ENCODE measurements around the gene TUBGCP2. TPM values are rescaled to one million over a fixed set of nuclear protein-coding genes. Genes with fewer than 3 reads are reported as not detected.

TUBGCP2 gene
- total and polyA plus RNA-seq, 2 of the 13 experiments (the other 11 are each of a cell fraction or from before 2014, with no cell fraction given): 21.3 to 34.5 TPM

DNA sequence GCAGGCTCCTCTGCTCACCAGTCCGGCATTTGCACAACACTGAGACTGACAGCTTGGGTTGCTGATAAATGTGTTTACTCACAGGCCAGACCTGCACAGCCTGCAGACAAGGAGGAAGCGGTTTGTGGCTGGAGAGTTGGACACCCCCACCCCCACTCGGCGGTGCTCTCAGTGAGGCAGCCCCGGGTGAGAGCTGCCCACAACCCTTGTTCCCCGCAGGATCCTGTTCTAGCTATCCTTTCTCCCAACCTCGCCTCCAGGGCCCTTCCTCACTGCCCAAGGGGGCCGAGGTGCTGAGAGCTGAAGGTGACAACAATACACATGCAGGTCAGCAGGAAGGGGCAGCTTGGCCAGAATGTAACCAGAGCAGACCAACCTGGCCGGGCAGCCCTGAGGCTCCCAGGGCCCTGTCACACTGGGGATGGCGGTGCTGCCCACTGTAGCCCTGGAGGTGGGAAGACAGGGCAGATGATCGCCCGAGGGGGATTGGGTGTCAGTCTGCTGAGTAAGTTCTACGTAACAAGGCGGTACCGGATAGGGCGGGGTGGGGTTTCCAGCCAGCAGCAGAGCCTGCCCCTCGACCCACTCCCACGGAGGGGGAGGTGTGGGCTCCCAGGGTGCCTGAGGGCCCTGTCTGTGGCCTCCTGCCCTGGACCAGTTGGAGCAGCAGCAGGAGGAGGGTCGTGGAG is 30.0 kb downstream of the TUBGCP2 start (continued):
- TF ChIP-seq ZNF891 (CRISPR knock-in tag; IDR thresholded peaks at IDR 0.05): 0 out of 2 replicates have a peak, but pooled peaks have one; percentile 24
- TF ChIP-seq, protein P1, sequence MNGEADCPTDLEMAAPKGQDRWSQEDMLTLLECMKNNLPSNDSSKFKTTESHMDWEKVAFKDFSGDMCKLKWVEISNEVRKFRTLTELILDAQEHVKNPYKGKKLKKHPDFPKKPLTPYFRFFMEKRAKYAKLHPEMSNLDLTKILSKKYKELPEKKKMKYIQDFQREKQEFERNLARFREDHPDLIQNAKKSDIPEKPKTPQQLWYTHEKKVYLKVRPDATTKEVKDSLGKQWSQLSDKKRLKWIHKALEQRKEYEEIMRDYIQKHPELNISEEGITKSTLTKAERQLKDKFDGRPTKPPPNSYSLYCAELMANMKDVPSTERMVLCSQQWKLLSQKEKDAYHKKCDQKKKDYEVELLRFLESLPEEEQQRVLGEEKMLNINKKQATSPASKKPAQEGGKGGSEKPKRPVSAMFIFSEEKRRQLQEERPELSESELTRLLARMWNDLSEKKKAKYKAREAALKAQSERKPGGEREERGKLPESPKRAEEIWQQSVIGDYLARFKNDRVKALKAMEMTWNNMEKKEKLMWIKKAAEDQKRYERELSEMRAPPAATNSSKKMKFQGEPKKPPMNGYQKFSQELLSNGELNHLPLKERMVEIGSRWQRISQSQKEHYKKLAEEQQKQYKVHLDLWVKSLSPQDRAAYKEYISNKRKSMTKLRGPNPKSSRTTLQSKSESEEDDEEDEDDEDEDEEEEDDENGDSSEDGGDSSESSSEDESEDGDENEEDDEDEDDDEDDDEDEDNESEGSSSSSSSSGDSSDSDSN (CRISPR knock-in tag; IDR thresholded peaks at IDR 0.05): peak; percentile 48; the same call in 1 of the 2 replicates
- no peak for TF ChIP-seq POLR2AphosphoS2 (IDR thresholded peaks at IDR 0.05; ENCODE audit: low read depth, low read length)
- TF ChIP-seq XBP1 (CRISPR knock-in tag; IDR thresholded peaks at IDR 0.05): no peak

DNA sequence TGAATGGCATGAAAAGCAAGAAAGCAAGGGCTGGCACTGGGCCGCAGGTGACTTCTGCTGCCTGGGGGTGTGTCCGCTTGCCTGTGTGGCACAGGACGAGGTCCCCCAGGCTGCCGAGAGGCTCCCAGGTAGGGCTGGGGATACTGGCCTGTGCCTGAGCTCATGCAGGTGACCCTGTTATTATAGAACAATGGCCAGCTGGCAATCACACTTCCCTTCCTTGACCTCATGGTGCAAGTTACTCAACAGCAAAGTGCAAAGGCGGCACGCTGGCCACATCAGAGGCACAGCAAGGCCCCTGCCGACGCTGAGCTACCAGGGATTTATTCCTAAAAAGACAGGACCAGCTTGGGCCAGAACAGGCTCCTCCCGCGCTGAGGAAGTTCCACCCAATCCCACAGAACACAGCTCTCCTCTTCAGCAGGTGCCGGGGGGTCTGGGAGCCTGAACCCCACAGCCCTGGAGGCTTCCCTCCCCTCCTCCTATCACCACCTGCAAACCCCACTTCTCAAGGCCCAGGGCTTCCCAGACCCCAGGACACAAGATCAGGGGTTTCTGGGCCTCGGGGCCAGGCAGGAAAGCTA is 30.6 kb downstream of the TUBGCP2 start:
- ChIA-PET CTCF (ENCODE audit: low intra/inter-chr PET ratio, low total read pairs) (no interaction called here), POLR2A (interaction anchor here (0.7 to 1.2 kb wide), 2 partner anchors 20 to 242 kb away, joined by 3 to 6 read pairs; no protein-coding TSS in a partner anchor)
- no TSS peak for BruUV-seq (replicated peaks)
- H3K4me2 ChIP-seq (ENCODE audit: low read depth, low read length): peak overlapping the region; percentile 60
- H3K36me3 ChIP-seq (replicated peaks in 1 of 2; ENCODE audit: control insufficient read depth in 1 of 2, insufficient read depth in 2 of 2, low read length in 2 of 2): peaks cover 11 to 22% of the 10 kb centered on the region in 2 experiments; a peak in 4 of 5 replicates
- peak overlapping the region; percentile 8 for H3K27ac ChIP-seq (ENCODE audit: extremely low read length, insufficient read depth, low read length)
- in situ Hi-C loops (cut with HindIII; ENCODE audit: extremely low pct_ligation_motif_present, low pct_unique_long_range_greater_than_20kb): no loop called here
- no peaks in the 10 kb centered on the region for H3K9me3 ChIP-seq (ENCODE audit: low read length)
- peak; percentile 39 for ATAC-seq
- peaks cover 7% of the 10 kb centered on the region; the same call in 1 of the 2 replicates for H4K20me1 ChIP-seq (ENCODE audit: insufficient read depth, low read length)
- WGBS (ENCODE audit: low lambda C conversion rate): no CpG with 5 or more reads among the region's 12 CpGs
- no peak overlapping the region for H3K9ac ChIP-seq (ENCODE audit: insufficient read depth, low read depth, low read length)
- peaks cover 0 to 21% of the 10 kb centered on the region in 2 experiments; a peak in 3 of 5 replicates for H3K27me3 ChIP-seq (ENCODE audit: control insufficient read depth in 1 of 2, insufficient read depth in 2 of 2, low read length in 2 of 2)
- peak; percentile 44 for FAIRE-seq
- H3K4me1 ChIP-seq (ENCODE audit: insufficient read depth, low read length): peaks cover 23% of the 10 kb centered on the region
- H2AFZ ChIP-seq (ENCODE audit: low read length): no peak overlapping the region
- intact Hi-C loops (cut with micrococcal nuclease; ENCODE audit: unreplicated experiment): no loop called here
- peak overlapping the region in 1 of 3 experiments; percentile 48; a peak in 1 of 6 replicates for H3K4me3 ChIP-seq (replicated peaks in 1 of 3; ENCODE audit: insufficient read depth in 1 of 3, low read depth in 2 of 3, low read length in 3 of 3)
- peak; percentile 72 for DNase-seq (ENCODE audit: low spot score)
- no peaks in the 10 kb centered on the region for H3K79me2 ChIP-seq (ENCODE audit: insufficient read depth, low read length)
- no peak for TF ChIP-seq HCFC1 (IDR thresholded peaks at IDR 0.05; ENCODE audit: low read depth, low read length)
- no peak for TF ChIP-seq ZNF615 (CRISPR knock-in tag; IDR thresholded peaks at IDR 0.05; ENCODE audit: borderline replicate concordance)
- TF ChIP-seq FOXA1 (IDR thresholded peaks at IDR 0.05): no peak
- TF ChIP-seq FOXA1 (CRISPR knock-in tag; IDR thresholded peaks at IDR 0.05): no peak
- no peak for TF ChIP-seq AKAP8 (CRISPR knock-in tag; IDR thresholded peaks at IDR 0.05)
- peak; percentile 45; the same call in 1 of the 2 replicates for TF ChIP-seq TCF7L2 (IDR thresholded peaks at IDR 0.05; ENCODE audit: low read depth, low read length)
- TF ChIP-seq ATRX (CRISPR knock-in tag; IDR thresholded peaks at IDR 0.05; ENCODE audit: borderline replicate concordance): no peak
- TF ChIP-seq DNMT3B (CRISPR knock-in tag; conservative IDR thresholded peaks at IDR 0.05): no peak
- TF ChIP-seq SAFB2 (CRISPR knock-in tag; IDR thresholded peaks at IDR 0.05; ENCODE audit: borderline replicate concordance, low read depth): no peak
- TF ChIP-seq KDM5A (IDR thresholded peaks at IDR 0.05; ENCODE audit: borderline replicate concordance, low read length): no peak
- TF ChIP-seq NR2C2 (CRISPR knock-in tag; IDR thresholded peaks at IDR 0.05; ENCODE audit: borderline replicate concordance): peak; percentile 42; the same call in 1 of the 2 replicates
- no peak for TF ChIP-seq FOXA3 (CRISPR knock-in tag; IDR thresholded peaks at IDR 0.05)
- TF ChIP-seq TEAD3 (CRISPR knock-in tag; optimal IDR thresholded peaks at IDR 0.05; ENCODE audit: borderline replicate concordance): no peak
- TF ChIP-seq, protein P2, sequence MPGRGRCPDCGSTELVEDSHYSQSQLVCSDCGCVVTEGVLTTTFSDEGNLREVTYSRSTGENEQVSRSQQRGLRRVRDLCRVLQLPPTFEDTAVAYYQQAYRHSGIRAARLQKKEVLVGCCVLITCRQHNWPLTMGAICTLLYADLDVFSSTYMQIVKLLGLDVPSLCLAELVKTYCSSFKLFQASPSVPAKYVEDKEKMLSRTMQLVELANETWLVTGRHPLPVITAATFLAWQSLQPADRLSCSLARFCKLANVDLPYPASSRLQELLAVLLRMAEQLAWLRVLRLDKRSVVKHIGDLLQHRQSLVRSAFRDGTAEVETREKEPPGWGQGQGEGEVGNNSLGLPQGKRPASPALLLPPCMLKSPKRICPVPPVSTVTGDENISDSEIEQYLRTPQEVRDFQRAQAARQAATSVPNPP (CRISPR knock-in tag; IDR thresholded peaks at IDR 0.05): no peak
- TF ChIP-seq ZNF292 (CRISPR knock-in tag; IDR thresholded peaks at IDR 0.05; ENCODE audit: borderline replicate concordance, low read depth): no peak
- TF ChIP-seq HMG20A (CRISPR knock-in tag; IDR thresholded peaks at IDR 0.05; ENCODE audit: borderline replicate concordance): peak; percentile 67; the same call in 1 of the 2 replicates
